Measurements from ENCODE around the gene RPRD1B.

The RPRD1B gene

DNA sequence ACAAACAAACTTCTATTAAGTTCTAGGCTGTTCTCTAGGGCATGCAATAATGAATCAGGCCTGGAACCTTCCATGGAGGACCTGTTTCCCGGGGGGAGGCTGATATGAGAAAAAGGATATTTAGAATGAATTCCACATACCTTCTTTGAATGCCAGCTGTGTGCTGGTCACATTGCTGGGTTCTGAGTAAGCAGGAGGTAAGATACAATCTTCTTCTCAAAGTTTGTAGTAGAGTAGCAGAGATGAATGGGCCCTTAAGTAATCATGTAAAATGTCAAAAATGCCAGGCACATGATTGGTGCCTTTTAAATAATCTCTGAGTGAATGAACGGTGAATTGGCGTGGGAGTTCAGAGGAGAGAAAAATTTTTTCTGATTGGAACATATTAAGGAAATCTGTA lies 84.1 kb downstream of the RPRD1B start:
- DNase-seq (ENCODE audit: low read depth in 4 of 4, low spot score in 1 of 4): no peak

DNA sequence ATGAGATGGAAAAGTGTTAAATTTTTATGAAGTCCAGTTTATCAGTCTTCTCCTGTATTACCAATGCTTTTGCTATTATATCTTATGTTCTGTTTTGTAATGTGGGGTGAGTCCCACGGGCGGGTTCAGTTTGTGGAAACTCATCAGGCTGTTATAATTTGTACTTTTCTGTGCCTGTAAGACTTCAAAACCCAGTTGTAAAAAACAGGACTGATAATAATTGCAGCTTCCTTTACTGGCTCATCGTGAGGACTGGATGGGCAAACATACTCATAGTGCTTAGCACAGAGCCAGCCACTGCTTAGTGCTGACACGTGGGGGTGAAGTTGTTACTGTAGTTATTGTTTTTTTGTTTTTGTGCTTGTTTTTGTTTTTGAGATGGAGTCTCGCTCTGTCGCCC lies 85.9 kb downstream of the RPRD1B start:
- DNase-seq (ENCODE audit: low read depth in 4 of 4, low spot score in 1 of 4): no peak

DNA sequence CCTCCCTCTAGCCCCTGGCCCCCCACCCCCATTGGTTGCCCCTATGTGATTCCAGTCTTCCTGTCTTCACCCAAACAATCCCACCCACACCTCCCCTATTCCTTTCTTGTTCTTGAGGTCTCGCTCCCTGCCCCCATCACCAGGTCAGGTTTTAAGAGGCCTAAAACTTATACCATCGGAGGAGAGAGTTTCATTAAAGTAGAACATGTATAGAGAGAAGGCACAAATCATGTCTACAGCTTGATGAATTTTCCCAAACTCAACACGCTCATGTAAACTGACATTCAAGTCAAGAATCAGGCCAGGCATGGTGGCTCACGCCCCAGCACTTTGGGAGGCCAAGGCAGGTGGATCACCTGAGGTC lies 87.1 kb downstream of the RPRD1B start:
- no peak for DNase-seq (ENCODE audit: low read depth in 4 of 4, low spot score in 1 of 4)

DNA sequence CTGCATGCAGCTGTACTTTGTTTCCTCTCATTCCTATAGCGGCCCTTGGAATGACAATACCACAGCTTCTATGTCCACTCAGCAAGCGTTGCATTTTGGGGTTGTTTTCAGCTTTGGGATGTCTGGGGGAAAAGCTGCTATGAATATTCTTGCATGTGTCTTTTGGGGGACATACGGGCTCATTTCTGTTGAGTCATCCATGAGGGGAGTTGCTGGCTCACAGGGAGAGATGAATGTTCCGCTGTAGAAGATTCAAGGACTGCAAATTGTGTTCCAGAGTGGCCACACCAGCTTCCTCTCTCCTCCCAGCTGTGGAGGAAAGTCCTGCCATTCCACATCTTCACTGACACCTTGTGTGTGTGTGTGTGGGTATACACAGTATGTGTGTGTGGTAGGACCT lies 88.2 kb downstream of the RPRD1B start:
- no peak for DNase-seq (ENCODE audit: low read depth in 4 of 4, low spot score in 1 of 4)

DNA sequence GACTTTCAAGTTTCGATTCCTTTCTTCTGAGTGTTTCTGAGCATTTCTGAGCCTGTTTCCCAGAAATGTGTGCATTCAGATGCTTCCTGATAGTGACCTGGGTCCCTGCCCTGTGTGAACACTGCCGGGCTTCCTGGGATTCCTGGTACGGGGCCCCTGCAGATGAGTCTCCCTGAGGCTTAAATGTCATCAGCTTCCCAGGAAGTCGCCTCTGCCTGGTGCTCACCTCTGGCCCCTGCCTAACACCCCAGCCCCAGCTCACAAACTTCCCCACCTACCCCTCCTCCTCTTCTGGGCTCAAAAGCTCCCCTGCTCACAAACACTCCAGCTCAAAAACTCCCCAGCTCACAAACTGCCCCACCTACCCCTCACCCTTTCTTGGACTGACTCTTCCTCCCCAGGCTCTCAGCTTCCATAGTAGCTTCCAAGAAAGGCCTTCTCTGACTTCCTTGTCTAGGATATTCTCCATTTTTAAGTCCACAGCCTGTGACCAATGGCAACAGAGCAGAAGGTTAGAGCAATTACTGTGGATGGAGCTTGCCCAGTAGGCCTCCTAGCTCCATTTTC lies 89.6 kb downstream of the RPRD1B start:
- no peak for DNase-seq (ENCODE audit: low read depth in 4 of 4, low spot score in 1 of 4)

DNA sequence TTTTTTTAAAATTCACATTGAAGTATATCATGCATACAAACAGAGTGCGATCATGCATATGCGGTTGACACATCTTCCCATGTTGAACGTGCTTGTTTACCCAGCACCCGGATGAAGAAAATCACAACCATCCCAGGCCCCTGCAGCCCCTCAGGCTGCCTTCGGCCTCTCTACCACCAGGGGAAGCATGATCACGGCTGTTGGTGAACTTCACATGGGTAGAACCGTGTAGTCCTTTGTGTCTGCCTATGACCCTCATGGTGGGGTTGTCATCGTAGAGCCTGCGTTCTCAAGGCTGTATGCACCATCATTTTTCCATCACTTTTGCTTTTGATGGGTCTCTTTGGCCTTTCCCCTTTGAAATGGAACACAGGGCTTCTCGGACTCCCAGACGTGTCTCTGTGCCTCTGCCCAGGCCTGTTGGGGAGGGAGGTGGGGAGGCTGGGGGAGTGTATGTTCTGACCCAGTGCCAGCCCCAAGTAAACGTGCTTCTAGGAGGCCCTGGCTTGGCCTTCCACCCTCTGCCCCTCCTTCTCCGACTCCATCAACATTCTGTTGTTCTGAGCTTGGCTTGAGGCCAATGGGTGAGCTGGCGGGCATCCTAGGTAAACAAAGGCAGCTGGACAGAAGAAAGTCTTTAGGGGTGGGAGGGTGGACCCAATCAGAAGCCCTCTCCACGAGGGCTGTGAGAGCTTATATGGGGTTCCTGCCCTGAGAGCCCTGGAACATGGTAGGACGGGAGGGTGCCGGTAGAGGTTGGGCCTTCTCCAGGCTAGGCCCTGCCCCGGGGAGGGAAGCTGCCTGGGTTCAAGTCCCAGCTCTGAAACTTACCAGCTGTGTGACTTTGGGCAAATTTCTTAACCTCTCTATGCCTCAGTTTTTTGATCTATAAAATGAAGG lies 91.9 kb downstream of the RPRD1B start:
- DNase-seq (ENCODE audit: low read depth in 4 of 4, low spot score in 1 of 4): no peak

DNA sequence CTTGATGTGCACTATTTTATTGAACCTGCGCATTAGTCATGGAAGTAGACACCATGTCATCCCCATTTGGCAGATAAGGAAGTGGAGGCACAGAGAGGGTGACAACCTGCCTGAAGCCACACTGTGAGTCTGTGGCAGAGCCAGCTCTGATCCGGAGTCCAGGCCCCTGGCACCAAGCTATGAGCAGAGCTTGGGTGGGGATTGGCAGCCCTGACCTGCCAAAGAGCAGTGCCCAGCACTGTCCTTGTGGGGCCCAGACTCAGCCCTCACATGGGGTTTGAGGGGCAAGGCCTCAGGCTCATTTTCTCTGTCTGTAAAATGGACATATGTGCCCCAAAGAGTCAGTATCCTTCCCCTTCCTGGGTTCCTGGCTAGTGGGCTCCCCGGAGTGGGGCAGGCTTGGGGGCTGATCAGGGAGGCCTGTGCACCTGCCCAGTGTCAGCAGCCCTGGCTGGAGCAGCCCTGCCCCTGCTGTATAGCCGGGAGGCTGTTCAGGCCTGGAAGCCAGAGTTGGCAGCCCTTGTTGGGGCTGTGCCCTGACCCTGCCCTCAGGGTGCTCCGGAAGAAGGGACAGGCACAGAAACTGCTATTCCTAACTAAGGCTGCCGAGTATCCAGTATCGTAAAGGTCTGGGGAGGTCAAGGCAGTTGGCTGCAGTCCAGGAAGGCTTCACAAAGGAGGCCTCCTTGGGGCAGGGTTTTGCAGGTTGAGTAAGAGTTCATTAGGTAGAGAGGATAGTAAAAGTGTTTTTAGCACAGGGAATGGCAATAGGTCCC lies 92.8 kb downstream of the RPRD1B start:
- DNase-seq (ENCODE audit: low read depth in 4 of 4, low spot score in 1 of 4): no peak

DNA sequence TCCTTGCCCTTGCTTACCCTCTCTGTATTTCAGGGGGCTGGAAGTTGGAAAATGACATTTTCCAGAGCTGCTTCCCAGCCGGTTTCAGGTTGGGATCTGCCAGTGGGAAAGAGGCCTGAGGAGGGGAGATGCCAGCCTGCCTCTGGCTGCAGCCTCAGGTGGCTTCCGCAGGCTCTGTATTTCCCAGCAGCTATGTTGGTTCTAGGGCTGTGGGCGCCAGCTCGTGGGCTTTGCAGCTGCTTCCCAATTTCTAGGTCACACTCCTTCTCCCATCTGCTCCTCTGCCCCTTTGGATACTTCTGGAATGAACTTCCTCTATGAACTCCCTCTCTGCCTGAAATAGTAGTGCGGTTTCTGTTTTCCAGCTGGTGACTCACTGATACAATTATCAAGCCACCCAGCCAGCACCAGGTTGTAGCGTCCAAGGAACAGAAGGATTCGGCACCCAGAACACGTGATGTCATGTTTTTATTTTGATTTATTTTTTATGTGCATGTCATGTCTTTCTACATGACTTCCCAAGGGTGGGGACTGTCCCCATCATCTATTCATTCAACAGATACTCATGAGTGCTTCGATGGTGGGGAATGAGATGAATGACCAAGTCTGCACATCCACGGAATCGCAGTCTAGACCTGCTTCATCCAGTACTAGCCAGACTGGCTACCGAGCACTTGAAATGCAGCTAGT lies 93.5 kb downstream of the RPRD1B start:
- no peak for DNase-seq (ENCODE audit: low read depth in 4 of 4, low spot score in 1 of 4)

DNA sequence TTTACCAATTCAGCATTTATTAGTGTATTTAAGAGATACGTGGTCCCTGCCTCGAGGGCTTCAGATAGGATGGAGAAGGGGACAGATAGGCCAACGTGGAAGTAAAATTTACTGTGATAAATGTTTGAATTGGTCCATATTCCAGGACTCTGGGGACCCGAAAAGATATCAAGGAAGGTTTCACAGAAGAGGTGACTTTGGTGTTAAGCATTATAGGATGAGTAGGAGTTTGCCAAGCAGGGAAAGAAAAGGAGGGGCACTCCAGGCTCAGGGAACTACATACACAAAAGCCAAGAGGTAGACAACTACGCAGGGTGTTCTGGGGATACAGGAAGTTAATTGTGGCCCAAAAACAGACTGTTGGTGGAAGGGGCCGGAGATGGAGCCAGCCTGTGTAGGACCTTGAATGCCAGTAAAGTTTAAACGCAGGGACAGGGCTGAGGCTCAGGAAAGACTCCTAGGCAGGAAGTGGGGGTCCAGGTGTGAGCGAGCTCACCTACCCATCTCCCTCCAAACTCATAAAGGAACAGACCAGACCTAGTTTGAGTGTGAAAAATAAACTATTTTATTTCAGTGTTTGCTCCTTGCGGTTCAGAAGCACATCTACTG lies 94.5 kb downstream of the RPRD1B start:
- no peak for DNase-seq (ENCODE audit: low read depth in 4 of 4, low spot score in 1 of 4)

DNA sequence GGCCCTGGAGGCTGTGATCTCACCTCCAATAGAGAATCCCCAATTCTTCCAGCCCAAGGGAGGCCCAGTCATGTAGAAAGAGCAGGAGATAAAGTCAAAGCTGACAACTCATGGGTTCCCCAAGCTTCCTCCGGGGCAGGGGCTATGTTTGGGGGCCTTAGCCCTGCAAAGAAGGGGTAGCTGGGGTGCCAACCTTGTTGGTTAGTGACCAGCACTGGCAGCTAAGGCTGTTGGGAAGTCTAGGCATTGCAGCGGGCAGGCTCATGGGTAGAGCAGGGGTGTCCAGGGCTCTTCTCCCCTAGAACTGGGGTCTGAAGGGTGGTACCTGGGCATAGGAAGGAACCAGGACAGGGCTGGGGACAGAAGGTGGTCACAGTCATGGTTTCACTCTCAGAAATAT lies 95.1 kb downstream of the RPRD1B start:
- DNase-seq (ENCODE audit: low read depth in 4 of 4, low spot score in 1 of 4): no peak

DNA sequence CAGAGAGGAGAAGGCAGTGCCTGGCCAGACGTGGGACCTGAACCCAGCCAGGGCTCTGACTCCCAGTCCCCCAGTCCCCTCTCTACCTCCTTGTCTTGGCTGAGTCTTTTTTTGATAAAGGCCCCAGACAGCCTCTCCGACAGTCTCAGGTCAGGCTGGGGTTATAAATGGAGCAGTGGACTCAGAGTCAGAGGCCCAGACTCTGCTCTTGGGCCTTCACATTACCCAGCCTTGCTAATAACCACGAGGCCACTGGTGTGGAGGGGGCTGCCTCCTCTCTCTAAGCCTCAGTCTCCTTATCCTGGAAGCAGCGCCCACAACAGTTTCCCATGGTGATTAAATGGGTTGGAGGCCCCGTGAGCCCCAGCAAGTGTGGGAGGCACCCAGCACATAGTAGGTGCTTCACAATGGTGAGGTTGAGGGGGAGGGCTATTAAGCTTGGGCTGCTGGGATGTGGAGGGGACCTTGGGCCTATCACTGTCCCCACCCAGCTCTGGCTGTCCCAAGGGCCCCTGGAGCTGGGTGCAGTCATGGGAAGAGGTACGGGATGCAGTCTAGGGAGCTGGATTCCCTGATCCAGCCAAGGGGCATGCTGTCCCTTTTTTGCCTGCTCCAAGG lies 95.8 kb downstream of the RPRD1B start:
- DNase-seq (ENCODE audit: low read depth in 4 of 4, low spot score in 1 of 4): no peak

DNA sequence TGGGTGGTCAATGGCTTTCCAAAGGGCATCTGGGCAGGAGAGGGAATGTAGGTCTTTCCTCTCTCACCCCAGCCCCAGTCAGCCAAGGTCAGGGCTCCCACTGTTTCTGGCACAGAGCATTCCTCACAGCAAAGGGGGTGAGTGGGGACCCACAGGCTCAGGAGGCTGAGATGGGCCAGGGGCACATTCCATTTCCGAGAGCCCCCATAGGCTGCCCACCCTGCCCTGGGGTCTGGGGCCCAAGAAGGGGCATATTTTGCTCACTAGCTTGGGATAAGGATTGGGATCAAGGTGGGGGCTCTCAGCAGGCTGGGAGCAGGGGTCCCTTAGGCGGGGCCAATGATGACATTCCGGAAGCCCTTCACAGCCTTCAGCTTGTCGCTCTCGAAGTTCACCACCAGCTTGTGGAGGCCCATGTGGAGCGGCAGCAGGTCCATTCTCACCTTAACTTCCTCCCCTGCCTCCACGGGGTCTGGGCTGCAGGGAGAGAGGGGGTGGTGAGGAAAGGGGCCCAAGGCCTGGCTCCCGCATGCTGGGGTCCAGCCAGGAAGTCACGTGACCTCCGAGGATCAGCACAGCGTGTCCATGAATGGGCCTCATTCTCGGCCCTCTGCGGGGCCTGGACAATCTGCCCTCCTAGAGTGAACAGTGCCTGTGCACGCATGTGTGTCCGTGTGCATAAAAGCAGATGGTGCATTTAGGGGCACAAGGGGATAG lies 96.5 kb downstream of the RPRD1B start:
- no peak for DNase-seq (ENCODE audit: low read depth in 4 of 4, low spot score in 1 of 4)

DNA sequence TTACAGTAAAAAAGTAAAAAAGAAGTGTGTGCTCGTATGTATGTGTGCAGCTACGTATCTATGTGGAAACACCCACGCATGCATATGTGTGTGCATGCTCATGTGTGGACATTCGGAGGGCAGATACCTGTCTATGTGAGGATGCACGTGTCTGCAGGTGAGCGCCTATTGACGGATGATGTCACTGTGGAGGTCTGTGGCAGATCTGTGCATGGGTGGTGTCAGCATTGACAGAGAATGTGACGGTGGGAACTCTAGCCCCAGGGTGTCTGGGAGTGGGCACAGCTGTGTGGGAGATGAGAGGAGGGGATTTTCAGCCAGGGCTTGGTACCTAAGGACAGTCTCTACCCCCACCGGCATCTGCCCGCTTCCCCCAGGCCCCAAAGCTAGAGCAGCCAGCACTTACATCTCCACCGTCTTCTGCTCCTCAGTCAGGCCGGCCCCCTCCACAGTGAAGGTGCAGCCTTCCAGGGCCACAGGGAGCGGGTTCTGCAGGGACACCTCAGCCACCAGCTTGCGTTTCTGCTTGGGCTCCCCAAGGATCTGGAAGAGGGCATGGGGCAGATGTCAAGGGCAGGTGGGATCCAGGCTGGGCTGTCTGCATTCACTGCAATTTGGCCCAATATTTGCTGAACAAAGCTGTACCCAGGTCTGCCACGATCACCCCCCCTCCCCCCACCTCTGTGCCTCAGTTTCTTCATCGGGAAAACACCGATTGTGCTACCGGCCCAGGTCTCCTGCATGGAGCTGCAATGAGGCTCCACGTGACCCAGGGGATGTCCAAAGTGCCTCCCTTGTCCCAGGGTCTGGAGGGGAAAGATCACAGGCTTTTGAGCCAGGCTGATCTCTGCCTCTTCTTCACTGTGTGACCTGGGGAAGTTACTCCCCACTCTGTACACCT lies 97.4 kb downstream of the RPRD1B start:
- DNase-seq (ENCODE audit: low read depth in 4 of 4, low spot score in 1 of 4): no peak

DNA sequence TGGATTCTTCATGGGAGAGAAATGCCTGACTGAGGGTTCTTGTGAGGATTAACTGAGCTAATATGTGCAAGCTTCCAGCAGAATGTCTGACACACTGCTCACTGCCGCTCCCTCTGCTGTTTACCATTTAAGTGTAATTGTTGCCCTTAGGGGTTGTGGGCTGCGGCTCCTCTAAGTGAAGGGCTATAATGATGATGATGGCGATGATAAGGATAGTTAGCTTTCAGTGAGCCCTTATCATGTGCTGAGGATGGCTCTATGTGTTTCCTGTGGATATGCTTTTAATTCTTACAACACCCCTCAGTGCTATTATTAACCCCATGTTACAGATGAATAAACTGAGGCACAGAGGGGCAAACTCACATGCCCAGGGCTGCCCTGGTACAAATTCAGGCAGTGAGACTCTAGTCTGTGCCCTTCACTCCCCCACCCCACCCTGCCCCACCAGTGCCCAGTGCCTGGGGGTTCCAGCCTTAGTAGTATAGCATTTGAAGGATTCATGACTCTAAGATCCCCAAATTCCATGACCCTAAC lies 98.1 kb downstream of the RPRD1B start:
- DNase-seq (ENCODE audit: low read depth in 4 of 4, low spot score in 1 of 4): no peak

DNA sequence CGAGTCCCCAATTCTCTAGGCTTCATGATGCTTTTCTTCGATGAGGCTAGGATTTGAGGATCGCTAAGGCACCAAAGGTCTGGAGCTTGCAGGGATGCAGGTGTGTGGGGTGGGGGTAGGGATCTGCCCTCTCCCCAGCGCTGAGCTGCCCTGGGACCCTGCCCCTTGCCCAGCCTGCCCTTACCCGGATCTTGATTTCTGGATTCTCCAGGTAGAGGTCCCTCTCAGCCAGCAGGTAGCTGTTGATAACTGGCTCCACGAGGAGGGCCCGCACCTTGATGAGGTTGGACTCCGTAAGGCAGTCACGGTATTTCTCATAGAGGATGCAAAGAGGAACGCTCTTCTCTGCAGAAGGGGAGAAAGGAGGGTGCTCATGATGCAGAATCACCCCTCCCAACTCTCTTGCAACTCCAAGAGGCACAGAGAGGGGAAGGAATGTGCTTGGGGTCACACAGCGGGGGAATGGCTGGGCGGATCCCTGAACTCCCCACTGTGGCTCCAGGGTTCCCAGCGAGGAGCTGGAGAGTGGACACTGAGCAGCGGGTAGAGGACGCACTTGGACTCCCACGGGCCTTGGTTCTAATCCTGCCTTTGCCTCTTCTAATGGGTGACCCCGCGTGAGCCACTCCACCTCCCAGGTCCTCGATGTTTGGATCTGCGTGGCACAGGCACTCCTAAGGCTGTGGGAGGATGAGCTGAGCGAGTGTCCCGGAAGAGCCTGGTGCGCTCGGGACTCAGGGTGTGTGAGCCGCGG lies 98.8 kb downstream of the RPRD1B start:
- DNase-seq (ENCODE audit: low read depth in 4 of 4, low spot score in 1 of 4): no peak

DNA sequence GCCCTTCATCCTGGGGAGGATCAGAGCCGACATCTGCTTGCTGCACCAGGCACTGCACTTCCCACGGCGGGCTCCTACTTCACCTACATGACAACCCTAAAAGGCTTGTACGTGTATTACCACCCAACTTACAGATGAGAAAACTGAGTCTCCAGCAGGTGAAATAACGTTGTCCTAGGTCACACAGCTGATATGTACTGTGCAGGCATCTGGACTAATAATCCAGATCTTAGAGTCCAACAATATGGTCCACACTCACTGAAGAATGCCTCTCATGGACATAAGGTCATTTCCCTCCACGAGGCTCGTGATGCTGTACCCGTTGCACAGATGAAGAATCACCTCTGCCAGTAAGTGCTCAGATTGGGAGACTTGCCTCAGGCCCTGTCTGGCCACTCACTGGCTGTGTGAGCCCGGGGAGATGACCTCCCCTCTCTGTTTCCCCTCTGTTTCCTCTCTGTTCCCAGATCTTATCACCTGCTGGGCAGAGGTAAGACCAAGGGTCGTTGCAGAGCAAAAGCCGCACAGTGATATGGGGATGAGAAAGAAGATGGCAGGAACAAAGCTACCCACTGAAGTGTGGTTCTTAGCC lies 99.5 kb downstream of the RPRD1B start:
- no peak for DNase-seq (ENCODE audit: low read depth in 4 of 4, low spot score in 1 of 4)

DNA sequence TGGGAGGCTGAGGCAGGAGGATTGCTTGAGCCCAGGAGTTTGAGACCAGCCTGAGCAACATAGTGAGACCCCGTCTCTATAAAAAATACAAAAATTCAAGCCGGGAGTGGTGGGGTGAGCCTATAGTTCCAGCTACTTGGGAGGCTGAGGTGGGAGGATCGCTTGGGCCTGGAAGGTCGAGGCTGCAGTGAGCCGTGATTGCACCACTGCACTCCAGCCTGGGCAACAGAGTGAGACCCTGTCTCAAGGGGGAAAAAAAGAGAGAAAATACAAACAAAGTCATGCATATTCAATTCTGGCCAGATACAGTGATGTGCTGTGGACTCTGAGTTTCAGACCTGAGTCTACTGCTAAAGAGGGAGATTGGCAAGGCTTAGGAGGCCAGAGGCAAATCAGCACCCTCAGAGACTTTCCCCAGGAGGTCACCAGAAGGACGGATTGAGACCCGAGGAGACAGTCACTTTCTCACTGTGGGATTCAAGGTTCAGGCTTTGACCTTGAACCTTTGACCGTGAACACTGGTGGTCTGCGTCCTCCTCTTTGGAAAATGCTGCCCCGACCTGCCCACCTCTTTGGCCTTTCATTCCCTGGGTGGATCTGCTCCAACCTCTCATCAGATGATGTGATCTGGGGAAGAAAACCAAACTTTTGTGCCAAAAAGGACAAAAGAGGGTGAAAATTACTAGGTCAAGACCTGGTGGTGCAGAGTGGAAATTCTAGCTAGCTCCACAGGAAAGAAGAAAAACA lies 100.3 kb downstream of the RPRD1B start:
- no peak for DNase-seq (ENCODE audit: low read depth in 4 of 4, low spot score in 1 of 4)

Measured in stimulated activated CD4-positive, alpha-beta T cell treated with anti-CD3 and anti-CD28 coated beads, Interleukin-1b, Interleukin-23, amount 100 ng/mL, for 24 hours (primary cell).